Activated CD4-positive, alpha-beta T cell treated with anti-CD3 and anti-CD28 coated beads for 48 hours (primary cell): ENCODE results near the gene MSI2.
"Not testable (repeated sequence)": the region's sequence is repeated elsewhere in the genome, so short reads cannot be mapped to it uniquely, and the experiment has no call there.

Experiments
- DNase-seq: peaks from one replicate; pipeline ENCODE4 v3.0.0-alpha.2; 2020

The MSI2 gene

DNA sequence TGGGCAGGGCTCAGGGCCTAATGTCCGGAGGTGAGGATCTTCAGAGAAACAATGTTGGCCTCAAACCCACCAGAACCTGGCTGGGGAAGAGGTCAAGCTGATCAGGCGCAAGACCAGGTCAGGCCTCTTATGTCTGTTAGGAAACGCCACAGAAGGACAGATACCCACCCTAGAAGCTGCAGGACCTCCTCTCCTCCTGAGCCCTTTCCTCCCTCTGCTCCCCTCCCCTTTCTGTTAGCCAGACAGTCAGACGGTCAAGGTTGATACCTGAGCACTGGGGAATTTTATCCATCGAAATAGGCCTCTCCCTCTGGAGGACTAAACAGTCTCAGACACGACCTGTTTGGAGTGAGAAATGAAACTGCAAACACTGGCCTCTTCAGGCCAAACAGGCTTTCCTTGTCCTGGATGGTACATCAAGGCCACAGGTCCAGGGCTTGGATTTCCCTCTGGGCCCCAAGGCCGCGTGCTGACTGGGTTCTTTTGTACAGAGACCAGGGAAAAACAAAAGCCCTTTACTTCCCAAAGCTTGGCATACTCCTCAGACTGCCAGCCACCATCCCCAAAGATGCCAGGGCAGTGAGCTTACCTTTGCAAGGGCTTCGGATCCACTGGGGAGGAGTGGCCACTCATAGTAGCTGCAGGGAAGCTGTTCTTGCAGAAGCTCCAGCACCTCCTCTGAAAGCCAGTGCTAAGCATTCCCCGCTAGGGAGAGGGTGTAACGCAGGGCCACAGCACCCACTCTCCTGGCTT, 353.0 kb downstream of the MSI2 start:
- DNase-seq = no peak

- DNase-seq = no peak
These were observed 353.6 kb downstream of the MSI2 start for GRCh38 chr17:57609878-57610270.

GRCh38 chr17:57612202-57613071, 356.1 kb downstream of the MSI2 start:
- DNase-seq = no peak

- no peak for DNase-seq
These were observed 358.4 kb downstream of the MSI2 start for GRCh38 chr17:57614742-57615141.

GRCh38 chr17:57615836-57616757, 359.8 kb downstream of the MSI2 start:
- no peak for DNase-seq

DNA sequence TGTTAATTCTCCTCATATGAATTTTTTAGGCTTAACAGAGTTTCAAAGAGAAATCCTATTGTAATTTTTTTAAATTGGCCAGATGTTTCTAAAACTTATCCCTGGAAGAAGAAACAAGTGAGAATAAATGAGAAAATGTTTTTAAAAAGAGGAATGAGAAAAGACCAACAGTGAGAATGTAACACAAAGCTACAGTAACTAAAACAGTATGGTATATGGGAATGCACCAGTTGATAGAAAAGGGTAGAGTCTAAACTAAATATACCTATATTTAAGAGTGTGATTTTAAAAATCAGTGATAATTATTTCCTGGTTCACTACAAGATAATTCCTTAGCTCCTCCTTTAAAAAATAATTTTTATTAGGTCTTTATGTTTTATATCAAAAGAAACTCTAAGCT, 360.9 kb downstream of the MSI2 start:
- DNase-seq = no peak

DNA sequence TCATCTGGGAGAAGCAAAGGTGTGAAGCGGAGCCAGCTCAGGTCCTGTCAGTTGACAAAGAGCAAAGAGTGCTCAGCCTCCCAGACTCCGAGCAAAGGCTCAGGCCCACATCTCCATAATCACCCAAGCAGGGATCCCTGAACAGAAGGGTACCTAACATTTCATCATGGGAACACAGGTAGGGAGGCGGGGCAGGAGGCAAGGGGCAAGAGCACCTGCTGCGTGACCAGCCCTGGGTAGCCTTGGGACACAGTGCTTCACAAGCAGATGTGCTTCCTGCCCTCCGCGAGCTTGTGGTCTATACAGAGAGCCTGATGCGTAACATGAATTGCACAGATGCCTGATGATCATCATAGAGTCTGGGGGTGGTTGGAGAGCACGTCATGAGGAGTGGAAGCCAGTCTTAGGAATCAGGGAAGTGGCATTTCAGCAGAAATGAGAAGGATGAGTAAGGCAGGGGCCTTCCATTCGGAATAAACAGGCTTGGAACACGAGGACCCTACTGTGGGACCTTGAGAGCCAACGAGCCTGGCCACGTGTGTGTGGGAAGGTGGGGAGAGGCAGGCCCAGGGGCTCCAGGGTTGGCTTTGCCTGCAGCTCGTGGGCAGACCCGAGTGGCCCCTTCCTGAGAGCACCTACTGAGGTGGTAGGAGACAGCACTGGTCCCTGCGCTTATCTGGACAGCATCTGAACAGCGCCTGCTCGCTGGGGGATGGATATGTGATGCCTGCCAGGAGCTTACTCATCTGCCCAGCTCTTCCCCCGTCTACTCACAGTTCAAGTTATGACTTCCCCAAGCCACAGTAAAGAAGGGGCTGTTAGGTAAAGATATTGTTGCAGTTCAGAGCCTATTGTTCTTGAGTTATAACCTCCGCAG, 363.0 kb downstream of the MSI2 start:
- peak; percentile 16 for DNase-seq

DNA sequence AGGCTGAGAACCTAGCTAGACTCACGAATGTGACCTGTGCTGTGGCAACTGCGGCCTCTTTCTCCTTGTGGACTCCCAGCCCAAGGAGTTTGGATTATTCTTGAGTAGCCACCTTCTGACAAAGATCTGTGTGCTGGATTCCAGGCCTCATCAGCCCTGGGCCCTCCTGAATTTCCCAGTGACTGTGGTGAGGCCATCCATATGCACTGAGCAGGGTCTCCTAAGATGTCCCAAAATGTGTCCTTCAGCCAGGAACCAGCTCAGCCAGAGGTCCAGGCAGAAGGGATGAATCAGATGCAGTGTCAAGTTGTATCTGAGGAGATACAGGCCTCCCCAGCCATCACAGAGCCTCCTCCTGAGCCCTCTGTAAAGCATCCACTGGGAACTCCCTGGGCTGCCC, 364.3 kb downstream of the MSI2 start:
- DNase-seq = no peak

DNA sequence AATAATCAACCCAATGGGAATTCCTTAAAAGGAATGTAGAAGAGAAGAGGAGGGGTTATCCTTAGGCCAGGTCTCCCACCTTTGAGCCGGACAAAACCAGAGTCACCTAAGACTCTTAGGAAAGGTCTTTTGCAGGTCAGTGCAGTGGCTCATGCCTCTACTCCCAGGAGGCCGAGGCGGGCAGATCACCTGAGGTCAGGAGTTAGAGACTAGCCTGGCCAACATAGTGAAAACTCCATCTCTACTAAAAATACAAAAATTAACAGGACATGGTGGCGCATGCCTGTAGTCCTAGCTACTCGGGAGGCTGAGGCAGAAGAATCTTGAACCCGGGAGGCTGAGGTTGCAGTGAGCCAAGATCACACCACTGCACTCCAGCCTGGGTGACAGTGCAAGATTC, 365.5 kb downstream of the MSI2 start:
- DNase-seq = not testable (repeated sequence)

GRCh38 chr17:57622306-57622682, 366.0 kb downstream of the MSI2 start:
- no peak for DNase-seq

DNA sequence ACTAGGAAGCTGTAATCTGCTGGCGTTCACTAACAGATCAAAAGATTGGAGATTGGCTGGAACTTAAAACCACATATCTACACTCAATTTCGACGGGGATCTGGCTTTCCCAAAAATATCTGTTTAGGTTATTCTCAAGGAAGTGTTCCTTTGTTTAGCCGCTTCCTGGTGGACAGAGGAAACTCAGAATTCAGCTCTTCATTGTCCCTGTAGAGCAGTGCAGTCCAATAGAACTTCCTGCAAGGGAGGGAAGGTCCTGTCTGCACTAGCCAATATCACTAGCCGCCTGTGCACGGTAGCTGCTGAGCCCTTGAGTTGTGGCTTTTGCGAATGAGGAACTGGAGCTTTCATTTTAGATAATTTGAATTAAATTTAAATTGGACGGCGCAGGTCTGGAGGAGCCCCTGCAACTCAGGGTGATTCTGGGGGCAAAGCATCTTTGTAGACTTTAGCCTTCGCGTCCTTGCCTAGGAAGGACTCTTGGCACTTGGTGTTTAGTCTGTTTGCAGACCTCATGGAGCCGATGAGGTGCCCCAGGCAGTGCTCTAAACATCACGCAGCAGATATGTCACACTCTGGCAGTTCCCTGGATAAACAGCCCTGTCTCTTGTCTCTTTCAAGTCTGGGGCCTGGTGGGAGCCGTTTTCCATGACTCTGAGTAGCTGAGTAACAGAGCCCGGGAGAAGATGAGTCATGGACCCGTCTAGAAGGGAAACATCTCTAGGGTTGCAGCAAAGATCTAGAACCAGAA, 366.5 kb downstream of the MSI2 start:
- peak; percentile 50 for DNase-seq

DNA sequence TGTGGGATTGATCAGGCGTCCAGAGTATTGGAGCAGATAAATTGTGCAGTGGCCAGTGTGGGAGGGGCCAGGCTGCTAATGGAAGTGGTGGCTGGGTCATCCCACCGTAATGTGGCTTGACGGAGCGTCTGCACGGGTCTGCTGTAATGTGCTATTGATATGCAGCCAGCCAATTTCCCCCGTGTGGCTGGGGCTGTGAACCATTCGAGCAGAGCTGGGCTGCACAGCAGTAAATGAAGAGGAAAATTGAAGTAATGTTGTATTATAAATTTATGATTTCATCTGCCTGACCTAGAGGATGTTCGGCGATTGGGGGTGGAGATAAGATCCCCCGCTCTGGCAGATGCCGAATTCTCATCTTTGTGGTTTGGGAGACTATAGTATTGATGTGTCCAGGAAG, 367.3 kb downstream of the MSI2 start:
- no peak for DNase-seq

DNA sequence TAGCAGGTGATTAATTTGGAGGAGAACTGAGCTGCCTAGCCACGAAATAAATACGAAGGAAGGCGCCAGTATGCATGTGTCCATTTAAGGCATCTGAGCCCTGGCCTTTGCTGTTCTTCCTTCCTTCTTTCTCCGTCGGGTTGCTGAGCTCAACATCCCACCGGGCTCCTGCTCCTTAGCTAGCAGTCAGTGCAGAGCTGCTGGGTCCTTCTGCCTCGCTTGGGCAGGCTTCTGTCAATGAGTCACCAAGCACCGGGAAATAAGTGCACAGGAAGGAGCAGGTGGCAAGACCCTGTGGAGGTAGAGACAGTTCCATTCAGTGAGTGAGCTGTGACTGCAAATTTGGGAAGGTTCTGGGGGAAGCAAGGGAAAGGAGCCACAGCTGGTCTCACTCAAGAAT, 368.1 kb downstream of the MSI2 start:
- DNase-seq = no peak

DNA sequence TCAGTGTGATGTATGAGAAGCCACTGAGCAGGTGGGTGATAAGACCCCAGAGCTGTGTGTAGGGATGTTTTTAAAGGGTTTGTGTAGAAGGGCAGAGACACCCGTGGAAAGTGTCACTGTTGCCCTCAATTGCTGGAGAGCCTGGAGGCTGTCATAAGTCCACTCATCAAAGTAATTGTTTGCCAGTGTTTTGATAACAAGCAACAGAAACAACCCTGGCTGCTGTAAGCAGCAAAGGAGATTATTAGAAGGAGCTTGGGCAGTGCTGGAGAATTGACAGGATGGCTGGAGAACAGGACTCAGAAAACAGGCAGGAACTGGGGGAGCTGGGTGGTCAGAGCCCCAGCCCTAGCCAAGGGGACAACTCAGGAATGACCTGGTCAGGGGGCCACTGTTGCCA, 369.2 kb downstream of the MSI2 start:
- no peak for DNase-seq

GRCh38 chr17:57625957-57626356, 369.6 kb downstream of the MSI2 start:
- DNase-seq = no peak

DNA sequence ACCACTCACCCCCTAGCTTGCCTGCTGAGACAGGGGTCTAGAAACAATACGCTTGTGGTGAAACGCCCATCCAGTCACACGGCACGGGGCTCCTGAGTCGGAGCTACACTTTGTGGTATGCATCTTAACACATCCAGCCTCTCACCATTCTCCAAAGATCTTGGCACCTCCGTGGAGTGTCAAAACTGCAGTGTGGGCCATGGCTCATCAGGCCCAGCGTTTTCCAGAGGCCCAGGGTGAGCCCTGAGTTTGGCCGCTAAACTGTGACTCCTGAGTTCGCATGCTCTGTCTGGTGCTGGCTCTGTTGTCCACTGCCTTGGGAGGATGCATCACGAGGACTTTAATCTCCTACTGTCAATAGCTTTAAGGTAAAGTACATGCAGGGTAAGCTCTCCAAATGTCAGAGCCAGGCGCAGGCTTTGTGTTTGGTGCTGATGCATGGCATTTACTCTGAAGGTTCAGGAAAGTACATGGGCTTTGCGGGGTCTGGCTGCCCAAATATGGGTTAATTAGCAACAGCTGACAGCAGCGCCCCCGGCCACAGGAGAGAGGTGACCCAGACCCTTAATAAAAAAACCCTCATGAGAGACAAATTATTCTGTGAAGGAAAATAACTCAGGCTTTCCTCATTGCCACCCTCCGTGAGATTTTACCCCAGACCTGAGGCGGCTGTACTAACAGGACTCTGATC, 370.3 kb downstream of the MSI2 start:
- DNase-seq = no peak

DNA sequence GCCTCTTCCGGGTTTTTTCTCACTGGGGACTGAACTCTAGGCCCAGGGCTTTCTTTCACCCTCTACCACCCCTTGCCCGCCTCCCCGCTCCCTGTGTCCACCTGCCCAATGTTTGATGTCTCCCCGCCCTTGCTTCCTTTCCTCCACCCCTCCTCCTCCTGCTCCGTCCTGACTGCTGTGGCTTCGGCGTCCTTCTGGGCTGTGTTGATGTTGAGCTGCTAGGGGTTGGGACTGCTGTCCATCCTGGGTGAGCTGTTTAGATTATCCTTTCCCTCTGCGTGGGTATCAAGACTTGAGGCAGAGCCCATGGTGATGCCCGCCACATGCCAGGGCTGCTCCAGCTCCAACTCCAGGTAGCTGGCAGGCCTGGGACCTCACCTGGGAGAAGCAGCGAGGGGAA, 371.3 kb downstream of the MSI2 start:
- DNase-seq = no peak

DNA sequence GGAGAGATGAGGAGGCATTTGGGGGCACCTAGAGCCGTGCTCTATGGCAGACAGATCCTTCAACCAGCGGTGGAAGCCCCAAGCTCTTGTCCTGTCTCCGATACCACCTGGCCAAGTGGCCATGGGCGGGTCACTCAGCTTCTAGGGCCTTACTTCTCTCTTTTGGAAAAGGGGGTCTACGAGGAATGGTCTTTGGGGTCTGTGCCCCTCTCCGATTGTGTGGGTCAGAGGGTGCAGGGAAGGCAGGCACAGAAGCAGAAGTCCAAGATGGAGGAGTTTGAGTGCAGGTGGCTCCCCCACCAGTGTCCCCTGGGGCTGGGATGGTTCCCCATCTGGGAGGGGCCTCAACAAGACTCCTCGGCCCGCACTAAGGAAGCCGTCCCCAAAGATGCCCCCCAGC, 372.1 kb downstream of the MSI2 start:
- DNase-seq = no peak

DNA sequence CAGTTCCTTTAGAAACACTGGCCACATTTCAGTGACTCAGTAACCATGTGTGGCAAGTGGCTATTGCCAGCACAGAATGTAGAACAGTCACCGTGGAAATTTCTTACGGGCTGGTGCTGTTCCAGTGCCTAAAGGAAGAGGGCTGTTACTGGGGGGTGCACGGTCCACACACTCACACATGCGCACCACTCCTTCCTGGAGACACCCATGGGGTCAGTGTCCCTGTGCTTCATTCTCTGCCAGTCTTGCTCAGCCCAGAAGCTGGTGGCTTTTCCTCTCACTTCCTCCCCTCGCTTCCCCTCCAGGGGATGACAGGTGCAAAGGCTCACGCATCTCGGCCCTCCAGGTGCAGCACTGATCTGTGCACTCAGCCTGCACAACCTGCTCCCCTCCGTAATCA, 373.1 kb downstream of the MSI2 start:
- no peak for DNase-seq

GRCh38 chr17:57629886-57630285, 373.6 kb downstream of the MSI2 start:
- DNase-seq = no peak

DNA sequence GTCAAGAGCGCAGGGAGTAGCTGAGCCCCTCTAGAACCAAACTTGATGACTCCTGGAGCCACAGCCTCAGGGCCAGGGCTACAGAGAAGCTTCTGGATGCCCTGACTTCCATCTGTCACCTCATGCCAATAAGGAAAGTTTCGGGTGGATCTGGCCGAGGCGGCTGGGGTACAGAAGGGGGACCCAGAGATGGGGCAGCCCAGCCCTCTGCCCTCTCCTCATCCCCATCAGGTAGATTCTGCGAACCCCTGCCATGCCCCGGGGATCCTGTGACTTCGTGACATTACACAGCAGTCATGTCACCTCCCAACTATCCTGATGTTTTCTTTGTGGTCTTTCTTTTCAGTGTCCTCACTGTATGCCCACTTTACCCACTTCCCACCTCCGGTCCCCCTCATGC, 374.4 kb downstream of the MSI2 start:
- no peak for DNase-seq
